DOHH2 (cell line): ENCODE measurements around the gene CPEB3.

Experiments used
- CTCF ChIP-seq: fragments of 200-600 bp; sonication (generic); IDR thresholded peaks from one replicate; pipeline ENCODE4 v1.5.1; 2014; ENCODE audit warnings: antibody characterized with exemption, mild to moderate bottlenecking, low read depth, low read length; ENCODE audit not compliant: poor library complexity, severe bottlenecking
- EZH2phosphoT487 ChIP-seq: fragments of 200-600 bp; sonication (generic); IDR thresholded peaks from 2 replicates; pipeline ENCODE4 v1.6.1; 2017; ENCODE audit warnings: borderline replicate concordance, mild to moderate bottlenecking, antibody characterized with exemption, low read length, moderate library complexity, mixed read lengths

DNA sequence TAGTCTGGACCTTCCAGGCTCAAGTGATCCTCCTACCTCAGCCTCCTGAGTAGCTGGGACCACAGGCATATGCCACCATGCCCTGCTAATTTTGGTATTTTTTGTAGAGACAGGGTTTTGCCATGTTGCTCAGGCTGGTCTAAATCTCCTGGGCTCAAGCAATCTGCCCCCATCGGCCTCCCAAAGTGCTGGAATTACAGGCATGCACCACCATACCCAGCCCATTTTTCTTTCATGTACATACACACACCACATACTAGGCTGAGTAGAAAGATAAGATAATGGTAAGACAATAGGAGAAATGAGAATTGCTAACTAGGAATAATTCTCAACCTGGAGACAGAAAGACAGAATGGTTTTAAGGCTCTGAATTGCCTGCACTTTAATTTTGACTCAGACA, 83.8 kb downstream of the CPEB3 start:
- TF ChIP-seq CTCF (no peak), EZH2phosphoT487 (no peak)
